GM23248 (cell line): ENCODE data around the gene ATP5ME.

Source experiments
- EZH2 ChIP-seq: fragments of 200-600 bp; sonication (generic); IDR thresholded peaks from 2 replicates; pipeline ENCODE4 v1.6.1; 2018; ENCODE audit warnings: antibody characterized with exemption, mild to moderate bottlenecking; ENCODE audit not compliant: insufficient read depth, poor library complexity, severe bottlenecking
- EZH2phosphoT487 ChIP-seq: fragments of 200-600 bp; sonication (generic); IDR thresholded peaks from 2 replicates; pipeline ENCODE4 v1.6.1; 2018; ENCODE audit warnings: antibody characterized with exemption, moderate library complexity, mild to moderate bottlenecking, low read depth; ENCODE audit not compliant: insufficient read depth

DNA sequence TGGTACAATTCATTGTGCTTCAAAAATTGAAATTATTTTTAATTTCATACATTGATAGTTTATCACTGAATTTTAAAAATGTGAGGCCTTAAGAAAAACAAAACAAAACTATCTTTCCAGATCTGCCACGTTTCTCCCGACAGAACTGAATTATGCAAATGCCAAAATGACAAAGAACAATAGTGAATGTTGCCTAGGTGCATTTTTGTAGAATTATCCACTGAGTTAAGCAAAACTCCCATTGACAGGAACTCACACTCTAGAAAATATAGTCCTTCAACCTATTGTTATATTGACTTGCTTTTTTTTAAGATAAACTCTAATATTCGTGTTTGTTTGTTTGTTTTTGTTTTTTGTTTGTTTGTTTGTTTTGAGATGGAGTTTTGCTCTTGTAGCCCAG, 38.0 kb upstream of the ATP5ME start:
- TF ChIP-seq EZH2phosphoT487 (no peak), EZH2 (no peak)
